ENCODE results near the gene UBE2L5.

The UBE2L5 gene

DNA sequence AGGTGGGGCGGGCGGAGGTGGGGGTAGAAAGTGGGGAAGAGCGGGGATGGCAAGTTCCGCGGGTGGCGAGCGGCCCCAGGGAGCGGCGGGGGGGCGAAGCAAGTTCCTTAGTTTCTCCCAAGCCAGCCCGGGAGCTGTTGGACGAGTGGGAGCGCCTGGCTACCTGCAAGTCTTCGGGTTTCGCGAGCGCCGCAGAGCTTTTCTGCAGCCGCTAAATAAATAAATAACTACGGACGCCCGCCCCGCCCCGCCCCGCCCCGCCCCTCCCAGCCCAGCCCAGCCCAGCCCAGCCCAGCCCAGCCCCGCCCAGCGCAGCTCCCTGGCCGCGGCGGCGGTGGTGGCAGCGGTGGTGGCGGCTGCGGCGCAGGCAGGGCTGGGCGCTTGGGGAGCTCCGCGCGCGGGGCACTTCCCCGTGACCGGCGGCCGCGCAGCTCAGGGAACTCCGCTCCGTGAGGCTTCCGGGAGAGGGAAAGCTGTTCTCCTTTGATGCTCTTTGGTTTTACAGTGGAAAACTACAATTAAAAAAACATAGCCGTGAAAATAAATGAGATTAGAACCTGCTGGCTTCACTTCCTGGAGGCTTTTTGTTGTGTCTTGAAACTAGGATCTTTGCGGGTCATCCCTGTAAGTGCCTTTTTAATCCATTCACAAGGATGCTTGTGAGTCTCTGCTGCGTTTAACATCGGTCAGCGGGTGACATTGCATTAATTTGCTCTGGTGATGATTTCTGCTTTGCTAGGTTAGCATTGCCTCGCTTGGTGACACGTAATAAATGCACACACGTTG lies at the start of gene UBE2L5:
TSS of gene UBE2L5 (plus strand) at position 440 of the 786 bp plus-strand sequence. CDS start 5,498 bp downstream, outside the sequence.
- DNase-seq (ENCODE audit: low read depth in 3 of 3): peak; percentile 31 to 47 (median 32)

DNA sequence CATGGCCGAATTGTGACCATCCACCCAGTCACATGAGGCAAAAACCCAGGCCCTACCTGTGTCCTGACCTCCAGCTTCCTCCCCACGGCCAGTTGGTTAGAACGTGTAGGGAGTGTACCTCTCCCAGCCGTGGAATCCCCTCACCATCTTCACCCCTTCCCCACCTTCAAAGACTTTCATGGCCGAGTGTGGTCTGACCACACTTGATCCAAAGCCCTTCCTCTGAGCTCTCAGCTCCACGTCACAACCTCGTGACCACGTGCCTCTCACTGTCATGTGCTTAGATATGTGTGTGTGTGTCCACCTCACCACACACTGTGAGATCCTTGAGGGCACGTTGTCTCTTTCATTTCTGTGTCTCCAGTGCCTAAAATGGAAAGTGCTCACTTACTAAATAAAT lies 48.6 kb upstream of the UBE2L5 start:
- no peak for DNase-seq (ENCODE audit: low read depth in 3 of 3)

GRCh38 chr13:30375265-30375835 lies 46.9 kb upstream of the UBE2L5 start:
- no peak for DNase-seq (ENCODE audit: low read depth in 3 of 3)

GRCh38 chr13:30376426-30377311 lies 45.6 kb upstream of the UBE2L5 start:
- peak in 2 of 3 experiments; percentile 18 to 44 for DNase-seq (ENCODE audit: low read depth in 3 of 3)

GRCh38 chr13:30377312-30377685 lies 45.0 kb upstream of the UBE2L5 start:
- no peak for DNase-seq (ENCODE audit: low read depth in 3 of 3)

GRCh38 chr13:30378191-30378590 lies 44.1 kb upstream of the UBE2L5 start:
- no peak for DNase-seq (ENCODE audit: low read depth in 3 of 3)

DNA sequence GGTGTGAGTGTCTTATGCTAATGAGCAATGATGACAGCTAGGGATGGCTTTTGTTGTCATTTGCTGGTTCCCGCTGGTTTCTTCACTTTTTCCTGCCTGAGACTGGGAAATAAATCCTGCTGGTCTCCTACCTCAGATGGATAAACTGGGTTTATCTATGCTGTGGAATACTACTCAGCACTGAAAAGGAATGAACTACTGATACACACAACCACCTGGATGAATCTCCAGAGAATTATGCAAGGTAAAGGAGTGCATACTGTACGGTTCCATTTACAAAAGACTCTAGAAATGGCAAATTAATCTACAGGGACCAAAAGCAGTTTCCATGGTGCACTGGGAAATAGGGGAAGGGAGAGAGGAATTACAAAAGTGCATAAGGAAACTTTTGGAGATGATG lies 41.2 kb upstream of the UBE2L5 start:
- DNase-seq (ENCODE audit: low read depth in 3 of 3): no peak

DNA sequence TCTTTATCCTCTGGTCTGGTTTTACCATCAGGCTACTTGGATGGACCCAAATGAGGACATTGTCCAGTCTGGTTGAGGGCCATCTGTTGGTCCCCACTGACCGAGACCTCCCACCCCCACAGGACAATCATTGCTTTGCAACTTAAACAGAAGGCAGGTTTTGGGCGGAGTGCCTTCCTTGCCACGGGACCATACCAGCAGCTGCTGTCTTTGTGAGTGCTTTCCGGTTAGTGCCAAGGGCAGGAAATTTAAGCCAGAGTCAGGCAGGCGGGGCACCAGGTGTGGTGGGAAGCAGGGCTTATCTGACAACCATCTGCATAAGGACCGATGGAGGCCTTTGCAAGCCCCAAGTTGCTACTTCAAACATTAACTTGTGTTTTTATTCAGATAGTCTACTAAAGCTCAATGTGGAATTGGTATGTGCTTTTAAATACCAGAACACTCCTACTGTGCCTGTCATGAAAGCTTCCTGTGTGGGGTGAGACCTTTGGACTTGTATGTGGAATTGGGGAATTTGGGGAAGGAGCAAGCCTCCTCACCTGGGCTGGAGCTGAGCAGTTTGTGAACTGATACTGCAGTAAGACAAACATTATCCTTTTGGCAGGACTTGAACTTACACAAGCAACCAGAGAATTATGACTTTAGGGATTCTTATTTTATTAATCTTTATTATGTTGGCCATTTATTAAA lies 39.3 kb upstream of the UBE2L5 start:
- no peak for DNase-seq (ENCODE audit: low read depth in 3 of 3)

- no peak for DNase-seq (ENCODE audit: low read depth in 3 of 3)
Observed at GRCh38 chr13:30388406-30389283, 33.6 kb upstream of the UBE2L5 start.

GRCh38 chr13:30391956-30392680 lies 30.2 kb upstream of the UBE2L5 start:
- DNase-seq (ENCODE audit: low read depth in 3 of 3): no peak

GRCh38 chr13:30392681-30393045 lies 29.6 kb upstream of the UBE2L5 start:
- DNase-seq (ENCODE audit: low read depth in 3 of 3): no peak

GRCh38 chr13:30394751-30395191 lies 27.5 kb upstream of the UBE2L5 start:
- DNase-seq (ENCODE audit: low read depth in 3 of 3): no peak

DNA sequence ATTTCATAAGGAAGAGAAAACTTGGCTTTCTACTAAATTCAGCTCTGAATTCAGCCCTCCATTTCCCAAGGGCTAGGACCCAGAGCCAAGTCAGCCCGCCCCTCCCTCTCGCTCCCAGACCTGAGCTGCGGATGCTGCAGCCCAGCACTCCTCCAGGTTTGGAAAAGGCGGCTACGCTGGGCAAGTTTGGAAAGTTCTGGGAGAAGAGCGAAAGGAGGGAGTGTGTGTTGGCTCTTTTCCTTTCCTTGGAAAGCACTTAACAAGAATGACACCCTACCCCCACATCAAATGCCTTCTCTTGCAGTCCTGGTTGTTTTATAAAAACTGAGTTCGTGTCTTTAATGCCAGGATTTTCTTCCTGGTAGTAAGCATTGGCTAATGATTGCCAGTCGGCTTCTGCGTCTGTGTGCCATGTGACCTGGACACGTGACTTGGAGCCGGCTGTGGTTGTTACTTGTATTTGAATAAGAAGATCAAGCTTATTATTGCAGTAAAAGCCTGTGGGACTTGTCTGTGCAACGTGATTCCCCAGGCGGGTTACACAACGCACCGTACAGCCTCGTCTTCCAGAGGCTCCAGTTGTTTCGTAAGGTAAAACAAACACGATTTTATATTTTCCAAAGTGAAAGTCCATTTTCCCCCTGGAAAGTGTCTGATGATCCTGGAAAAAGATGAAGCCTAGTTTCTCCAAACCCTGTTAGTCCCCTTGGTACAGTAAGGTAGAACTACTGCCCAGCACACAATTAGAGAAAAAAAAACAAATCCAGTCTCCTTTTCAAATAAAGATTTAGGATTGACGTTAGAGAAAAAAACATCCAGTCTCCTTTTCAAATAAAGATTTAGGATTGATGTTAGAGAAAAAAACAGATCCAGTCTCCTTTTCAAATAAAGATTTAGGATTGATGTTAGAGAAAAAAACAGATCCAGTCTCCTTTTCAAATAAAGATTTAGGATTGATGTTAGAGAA lies 26.8 kb upstream of the UBE2L5 start:
- DNase-seq (ENCODE audit: low read depth in 3 of 3): peak in 2 of 3 experiments; percentile 28 to 44

DNA sequence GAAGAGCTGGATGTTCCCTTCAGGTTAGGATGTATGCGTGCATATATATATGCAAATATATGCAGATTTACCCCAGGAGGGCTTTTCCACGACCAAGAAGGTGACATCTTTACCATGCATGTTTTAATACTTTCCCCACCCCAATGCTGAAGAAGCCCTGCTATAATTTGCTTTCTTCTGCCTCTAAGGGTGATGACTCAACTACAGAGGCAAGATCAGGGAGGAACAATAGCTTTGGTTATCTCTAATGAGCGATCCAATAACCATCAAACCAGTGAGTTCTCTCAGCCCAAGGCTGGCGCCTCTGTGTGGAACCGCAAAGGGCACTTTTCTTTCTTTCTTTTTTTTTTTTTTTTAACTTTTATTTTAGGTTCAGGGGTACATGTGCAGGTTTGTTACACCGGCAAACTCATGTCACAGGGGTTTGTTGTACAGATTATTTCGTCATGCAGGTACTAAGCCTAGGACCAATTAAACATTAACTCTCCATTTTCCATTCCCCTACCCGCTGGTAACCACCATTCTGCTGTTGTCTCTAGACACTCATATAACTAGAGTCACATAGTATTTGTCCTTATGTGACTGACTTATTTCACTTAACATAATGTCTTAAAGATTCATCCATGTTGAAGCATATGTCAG lies 25.7 kb upstream of the UBE2L5 start:
- no peak for DNase-seq (ENCODE audit: low read depth in 3 of 3)

DNA sequence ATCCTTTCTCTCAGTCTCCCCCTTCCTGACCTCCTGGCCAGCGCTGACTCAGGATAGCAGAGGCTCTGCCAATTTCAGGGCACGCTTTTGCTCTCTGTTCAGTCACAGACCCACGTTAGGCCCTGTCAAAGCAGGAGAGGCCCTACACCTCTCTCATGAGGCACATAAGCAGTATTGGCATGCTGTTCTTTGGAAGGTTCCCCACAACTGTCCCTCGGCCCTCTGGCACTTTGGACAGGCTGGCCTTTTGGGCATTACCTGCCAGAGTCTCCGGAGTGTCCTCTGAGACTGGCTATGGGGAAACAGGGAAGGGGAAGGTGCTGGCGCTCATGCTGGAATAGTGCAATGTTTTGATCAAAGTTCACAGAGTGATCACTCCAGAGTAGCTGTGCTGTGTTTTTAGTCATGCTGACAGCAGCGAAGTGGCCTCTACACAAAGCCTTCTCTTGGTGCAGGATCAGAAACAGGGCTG lies 23.7 kb upstream of the UBE2L5 start:
- DNase-seq (ENCODE audit: low read depth in 3 of 3): no peak

DNA sequence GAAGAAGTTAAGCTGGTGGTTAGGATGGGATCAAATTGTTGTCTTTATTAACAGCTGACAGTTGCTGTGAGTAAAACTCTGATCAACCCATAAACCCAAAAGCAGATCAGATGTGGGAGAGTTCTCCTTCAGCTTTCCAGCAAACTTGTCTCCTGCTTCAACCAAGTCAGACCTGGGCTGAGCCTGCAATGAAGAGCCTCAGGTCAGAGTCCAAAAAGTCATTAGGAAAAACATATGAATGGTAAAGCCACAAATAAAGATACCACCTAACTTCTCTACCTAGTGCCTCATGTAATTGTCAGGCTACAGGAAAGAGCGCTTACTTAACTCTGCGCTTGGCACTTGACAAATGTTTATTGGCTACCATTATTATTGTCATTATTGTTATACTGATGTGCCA lies 21.9 kb upstream of the UBE2L5 start:
- no peak for DNase-seq (ENCODE audit: low read depth in 3 of 3)

GRCh38 chr13:30401347-30401746 lies 20.9 kb upstream of the UBE2L5 start:
- no peak for DNase-seq (ENCODE audit: low read depth in 3 of 3)

DNA sequence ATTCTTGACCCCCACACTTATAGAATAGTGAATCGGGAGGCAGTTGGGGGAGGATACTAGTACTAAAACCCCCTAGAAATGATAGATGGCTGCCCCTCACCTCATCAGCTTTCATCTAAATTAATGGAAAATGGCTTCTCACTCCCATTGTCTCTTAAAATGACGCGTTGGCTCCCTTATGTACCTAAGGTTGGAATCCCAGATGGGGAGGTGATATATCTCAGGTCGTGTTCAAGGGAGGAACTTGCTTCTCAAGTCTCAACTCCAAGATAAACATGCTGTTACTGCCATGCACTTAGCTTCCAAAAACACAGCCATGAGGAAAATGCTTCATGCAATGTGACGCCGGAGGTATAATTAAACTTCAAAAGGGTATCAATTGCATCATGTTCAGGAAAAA lies 18.8 kb upstream of the UBE2L5 start:
- no peak for DNase-seq (ENCODE audit: low read depth in 3 of 3)
